K562 (cell line): Measurements from ENCODE around the gene CNPY4. TPM values are rescaled to one million over a fixed set of nuclear protein-coding genes. Genes with fewer than 3 reads are reported as not detected.

Experiments used
- ADNP ChIP-seq: fragments of 200-800 bp; sonication (Bioruptor generic); IDR thresholded peaks from 2 replicates; pipeline ENCODE4 v1.6.1; 2016; ENCODE audit warnings: missing genetic modification characterization, missing compliant biosample characterization
- BRF1 ChIP-seq: IDR thresholded peaks from 3 replicates; pipeline ENCODE4 v1.6.1; 2011; ENCODE audit warnings: borderline replicate concordance, mild to moderate bottlenecking; ENCODE audit not compliant: insufficient read length; ENCODE audit errors: extremely low read depth
- BRF2 ChIP-seq: IDR thresholded peaks from 3 replicates; pipeline ENCODE4 v1.6.1; 2011; ENCODE audit warnings: borderline replicate concordance, mild to moderate bottlenecking; ENCODE audit not compliant: insufficient read length, insufficient read depth
- CBX1 ChIP-seq: sonication (generic); IDR thresholded peaks from 2 replicates; pipeline ENCODE4 v1.6.1; 2016; ENCODE audit warnings: antibody characterized with exemption, low read depth, mild to moderate bottlenecking
- CHD2 ChIP-seq: IDR thresholded peaks from 2 replicates; pipeline ENCODE4 v1.6.1; 2011; ENCODE audit warnings: low read depth, low read length
- CREB3 ChIP-seq: fragments of 450-650 bp; conservative IDR thresholded peaks from 2 replicates; pipeline ENCODE4 v1.6.1; 2016; ENCODE audit warnings: missing genetic modification characterization, low read depth, mild to moderate bottlenecking, missing compliant biosample characterization, moderate library complexity
- HNRNPUL1 ChIP-seq: fragments of 200-400 bp; formaldehyde crosslinking; IDR thresholded peaks from 2 replicates; pipeline ENCODE4 v1.6.1; 2017; ENCODE audit warnings: low read length
- ID3 ChIP-seq, 2 experiments: fragments of 250-450 bp in 1 of 2; fragments of 450-650 bp in 1 of 2; sonication (Bioruptor Pico) in 1 of 2; IDR thresholded peaks; 2 replicates each; pipeline versions ENCODE4 v1.6.1 to v1.8.0; 2016 to 2021; ENCODE audit warnings: mild to moderate bottlenecking in 2 of 2, moderate library complexity in 2 of 2, missing compliant biosample characterization in 1 of 2, missing genetic modification characterization in 1 of 2
- ILF3 ChIP-seq: fragments of 450-650 bp; IDR thresholded peaks from 2 replicates; pipeline ENCODE4 v1.6.1; 2018; ENCODE audit warnings: antibody characterized with exemption, mild to moderate bottlenecking, moderate library complexity, borderline replicate concordance
- MEF2A ChIP-seq: IDR thresholded peaks from 2 replicates; pipeline ENCODE4 v1.6.1; 2011; ENCODE audit warnings: low read depth, mild to moderate bottlenecking, low read length, moderate library complexity; ENCODE audit not compliant: control insufficient read depth
- MIER1 ChIP-seq: fragments of 450-650 bp; IDR thresholded peaks from 2 replicates; pipeline ENCODE4 v1.6.1; 2016; ENCODE audit warnings: antibody characterized with exemption, mild to moderate bottlenecking, low read depth
- PHB ChIP-seq: fragments of 250-450 bp; sonication (Bioruptor Pico); IDR thresholded peaks from 2 replicates; pipeline ENCODE4 v1.5.0; 2021
- PHF20 ChIP-seq: fragments of 450-650 bp; IDR thresholded peaks from 2 replicates; pipeline ENCODE4 v1.6.1; 2018; ENCODE audit not compliant: partially characterized antibody
- POLR2G ChIP-seq: fragments of 200-400 bp; formaldehyde crosslinking; IDR thresholded peaks from 2 replicates; pipeline ENCODE4 v1.6.1; 2017; ENCODE audit warnings: low read depth, mild to moderate bottlenecking, antibody characterized with exemption, low read length, moderate library complexity
- RB1 ChIP-seq: fragments of 450-650 bp; IDR thresholded peaks from 2 replicates; pipeline ENCODE4 v1.6.1; 2017; ENCODE audit warnings: low read depth, mild to moderate bottlenecking
- TBP ChIP-seq: optimal IDR thresholded peaks from 2 replicates; pipeline ENCODE3; 2011; ENCODE audit warnings: low read depth, low read length, improper control_type of control experiment
- XRCC3 ChIP-seq: fragments of 450-650 bp; IDR thresholded peaks from 2 replicates; pipeline ENCODE4 v1.6.1; 2017; ENCODE audit warnings: mild to moderate bottlenecking, moderate library complexity
- ZFP1 ChIP-seq: fragments of 450-650 bp; formaldehyde crosslinking; IDR thresholded peaks from 2 replicates; pipeline ENCODE4 v1.4.0; 2020; ENCODE audit warnings: mild to moderate bottlenecking, mixed read lengths
- ZNF12 ChIP-seq: sonication (generic); formaldehyde crosslinking; IDR thresholded peaks from 2 replicates; pipeline ENCODE4 v1.4.0; 2020; ENCODE audit warnings: mild to moderate bottlenecking, missing genetic modification reagents
- ZNF121 ChIP-seq: sonication (generic); formaldehyde crosslinking; conservative IDR thresholded peaks from 2 replicates; pipeline ENCODE4 v1.8.0; 2022; ENCODE audit warnings: missing genetic modification reagents
- ZNF282 ChIP-seq: sonication (generic); formaldehyde crosslinking; IDR thresholded peaks from 2 replicates; pipeline ENCODE4 v1.8.1; 2023; ENCODE audit warnings: missing genetic modification reagents
- ZNF408 ChIP-seq: fragments of 250-450 bp; sonication (Bioruptor Pico); IDR thresholded peaks from 2 replicates; pipeline ENCODE4 v1.4.0; 2020; ENCODE audit warnings: low read depth, mild to moderate bottlenecking, moderate library complexity
- ZNF76 ChIP-seq: fragments of 250-450 bp; sonication (Bioruptor Pico); IDR thresholded peaks from 2 replicates; pipeline ENCODE4 v1.4.0; 2020; ENCODE audit warnings: mild to moderate bottlenecking, moderate library complexity, borderline replicate concordance
- ZNF780A ChIP-seq: fragments of 250-450 bp; sonication (Bioruptor Pico); IDR thresholded peaks from 2 replicates; pipeline ENCODE4 v1.5.0; 2021; ENCODE audit warnings: mild to moderate bottlenecking
- polyA plus RNA-seq, 8 experiments: library from polyadenylated mRNA; depleted of rRNA in 4 of 8; stranded (reverse) in 5 of 8; unstranded in 3 of 8; fragments of >200 nt; fragmentation: Nextera tagmentation in 2 of 8; fragmentation: Illumina TruSeq in 1 of 8; extraction: Ambion mirVana in 2 of 8; extraction: Trizol in 1 of 8; gene quantifications; 2 replicates each; pipeline versions ENCODE4 v1.2.1 to v1.2.3, GENCODE V29; 2011 to 2014; ENCODE audit warnings: inconsistent platforms in 1 of 8, missing spikeins in 1 of 8
- total RNA-seq, 7 experiments: library from RNA; depleted of rRNA in 6 of 7; stranded (reverse); fragments of >200 nt in 6 of 7; fragmentation: Illumina TruSeq in 2 of 7; extraction: Trizol in 2 of 7; gene quantifications; 2 replicates each; pipeline versions ENCODE4 v1.2.1 to v1.2.3, GENCODE V29; 2011 to 2021; ENCODE audit warnings: low replicate concordance in 1 of 7
- TF ChIP-seq, protein P1 (sequence below): fragments of 250-450 bp; sonication (Bioruptor Pico); IDR thresholded peaks from 2 replicates; pipeline ENCODE4 v1.6.1; 2021; ENCODE audit warnings: mild to moderate bottlenecking

The CNPY4 gene
- total and polyA plus RNA-seq, 9 of the 15 experiments (the other 6 are each of a cell fraction or from before 2014, with no cell fraction given): 1.9 to 11.2 (median 7.0) TPM

- TF ChIP-seq MIER1: peak; percentile 40; the same call in 1 of the 2 replicates
- no peak for TF ChIP-seq ZNF780A (CRISPR knock-in tag)
- 0 out of 2 replicates have a peak, but pooled peaks have one; percentile 34 for TF ChIP-seq MEF2A
- no peak for TF ChIP-seq ZNF408 (CRISPR knock-in tag)
- TF ChIP-seq CBX1: peak; percentile 83; the same call in 1 of the 2 replicates
- TF ChIP-seq CHD2: no peak; the same call in 1 of the 2 replicates
- no peak for TF ChIP-seq BRF1
- 0 out of 2 replicates have a peak, but pooled peaks have one; percentile 9 for TF ChIP-seq PHB (CRISPR knock-in tag)
- TF ChIP-seq ZFP1 (CRISPR knock-in tag): no peak
- TF ChIP-seq RB1: peak; percentile 65
- TF ChIP-seq BRF2: no peak
- no peak for TF ChIP-seq ADNP (tag)
- no peak for TF ChIP-seq ZNF121
- TF ChIP-seq PHF20: peak; percentile 48
- TF ChIP-seq TBP: peak; percentile 68
- TF ChIP-seq ZNF282 (CRISPR knock-in tag): no peak
- no peak for TF ChIP-seq CREB3 (tag)
- TF ChIP-seq POLR2G: peak; percentile 82
- TF ChIP-seq ILF3: no peak
- TF ChIP-seq HNRNPUL1: no peak
- TF ChIP-seq, protein P1, sequence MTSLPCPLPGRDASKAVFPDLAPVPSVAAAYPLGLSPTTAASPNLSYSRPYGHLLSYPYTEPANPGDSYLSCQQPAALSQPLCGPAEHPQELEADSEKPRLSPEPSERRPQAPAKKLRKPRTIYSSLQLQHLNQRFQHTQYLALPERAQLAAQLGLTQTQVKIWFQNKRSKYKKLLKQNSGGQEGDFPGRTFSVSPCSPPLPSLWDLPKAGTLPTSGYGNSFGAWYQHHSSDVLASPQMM (CRISPR knock-in tag): no peak
- TF ChIP-seq XRCC3: no peak
- peak; percentile 60; the same call in 1 of the 2 replicates for TF ChIP-seq ZNF12 (CRISPR knock-in tag)
- no peak for TF ChIP-seq ID3 (CRISPR knock-in tag; IDR thresholded peaks at IDR 0.05)
- TF ChIP-seq ID3 (tag; IDR thresholded peaks at IDR 0.05): no peak
- TF ChIP-seq ZNF76 (CRISPR knock-in tag): no peak
These were observed 7.8 kb downstream of the CNPY4 start, which contains the start of gene MBLAC1 (continued) for GRCh38 chr7:100126931-100127865.
